OCI-LY1 (cell line): Measurements from ENCODE around the gene POFUT1.

ENCODE experiments used
- EZH2 ChIP-seq: fragments of 200-600 bp; sonication (generic), shearing (Covaris generic); IDR thresholded peaks from 2 replicates; pipeline ENCODE4 v1.8.0; 2017; ENCODE audit warnings: borderline replicate concordance, mixed run types, mild to moderate bottlenecking, antibody characterized with exemption, low read length, moderate library complexity, mixed read lengths
- TF ChIP-seq, protein P1 (sequence below): fragments of 200-600 bp; sonication (generic), shearing (Covaris generic); IDR thresholded peaks from 2 replicates; pipeline ENCODE4 v1.5.1; 2017; ENCODE audit warnings: mild to moderate bottlenecking, antibody characterized with exemption, low read length, moderate library complexity, mixed read lengths

DNA sequence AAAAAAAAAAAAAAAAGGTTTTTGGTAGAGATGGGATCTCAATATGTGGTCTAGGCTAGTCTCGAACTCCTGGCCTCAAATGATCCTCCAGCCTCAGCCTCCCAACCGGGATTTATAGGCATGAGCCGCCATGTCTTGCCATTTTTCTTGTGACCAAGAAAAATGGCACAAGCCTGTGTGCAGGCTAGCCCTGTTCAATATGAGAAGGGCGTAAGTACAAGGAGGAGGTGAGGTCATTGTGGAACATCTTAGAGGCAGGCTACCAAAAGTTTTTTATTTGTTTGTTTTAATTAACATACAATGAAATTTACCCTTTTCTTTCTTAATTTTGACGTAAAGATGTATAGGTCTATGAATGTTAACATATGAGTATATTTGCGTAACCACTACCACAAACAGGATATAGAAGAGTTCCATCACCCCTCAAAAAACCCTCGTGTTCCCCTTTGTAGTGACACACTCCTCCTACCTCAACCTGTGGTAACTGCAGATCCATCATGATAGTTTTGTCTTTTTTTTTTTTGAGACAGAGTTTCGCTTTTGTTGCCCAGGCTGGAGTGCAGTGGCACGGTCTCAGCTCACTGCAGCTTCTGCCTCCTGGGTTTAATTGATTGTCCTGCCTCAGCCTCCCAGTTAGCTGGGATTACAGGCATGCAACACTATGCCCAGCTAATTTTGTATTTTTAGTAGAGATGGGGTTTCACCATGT is 41.5 kb downstream of the POFUT1 start:
- TF ChIP-seq, protein P1, sequence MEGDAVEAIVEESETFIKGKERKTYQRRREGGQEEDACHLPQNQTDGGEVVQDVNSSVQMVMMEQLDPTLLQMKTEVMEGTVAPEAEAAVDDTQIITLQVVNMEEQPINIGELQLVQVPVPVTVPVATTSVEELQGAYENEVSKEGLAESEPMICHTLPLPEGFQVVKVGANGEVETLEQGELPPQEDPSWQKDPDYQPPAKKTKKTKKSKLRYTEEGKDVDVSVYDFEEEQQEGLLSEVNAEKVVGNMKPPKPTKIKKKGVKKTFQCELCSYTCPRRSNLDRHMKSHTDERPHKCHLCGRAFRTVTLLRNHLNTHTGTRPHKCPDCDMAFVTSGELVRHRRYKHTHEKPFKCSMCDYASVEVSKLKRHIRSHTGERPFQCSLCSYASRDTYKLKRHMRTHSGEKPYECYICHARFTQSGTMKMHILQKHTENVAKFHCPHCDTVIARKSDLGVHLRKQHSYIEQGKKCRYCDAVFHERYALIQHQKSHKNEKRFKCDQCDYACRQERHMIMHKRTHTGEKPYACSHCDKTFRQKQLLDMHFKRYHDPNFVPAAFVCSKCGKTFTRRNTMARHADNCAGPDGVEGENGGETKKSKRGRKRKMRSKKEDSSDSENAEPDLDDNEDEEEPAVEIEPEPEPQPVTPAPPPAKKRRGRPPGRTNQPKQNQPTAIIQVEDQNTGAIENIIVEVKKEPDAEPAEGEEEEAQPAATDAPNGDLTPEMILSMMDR: no peak
- TF ChIP-seq EZH2: no peak
